ENCODE data around the gene NPTN. TPM values are rescaled to one million over a fixed set of nuclear protein-coding genes. Genes with fewer than 3 reads are reported as not detected.
A peak's percentile ranks its signal among the peaks of the same experiment; 100 is the strongest.

Gene NPTN
- total RNA-seq, 6 experiments from 2014 or later: 25.4 to 49.9 (median 35.4) TPM

DNA sequence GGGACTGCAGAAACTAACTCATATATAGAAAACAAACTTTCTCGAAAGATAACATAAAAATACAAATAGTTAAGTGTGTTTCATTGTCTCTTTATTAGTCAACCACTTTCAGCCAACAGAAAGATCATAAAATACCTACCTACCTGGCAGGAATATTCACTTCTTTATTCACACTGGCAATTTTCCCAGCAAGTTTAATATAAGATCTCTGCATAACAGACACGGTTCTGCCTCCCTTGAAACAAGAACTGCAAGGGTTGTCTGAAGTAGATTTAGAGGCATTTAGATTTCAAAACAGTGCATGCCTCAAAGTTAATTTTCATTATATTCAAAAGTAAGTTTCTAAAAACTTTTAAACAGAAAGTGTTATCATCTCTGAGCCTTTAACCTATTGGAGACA, 7.1 kb downstream of the NPTN start:
- DNase-seq: no peak
- Histone ChIP-seq H3K4me3 (no peak overlapping the region), H3K36me3 (no peaks in the 10 kb centered on the region), H3K27me3 (no peaks in the 10 kb centered on the region), H3K27ac (no peak overlapping the region), H3K9me3 (no peaks in the 10 kb centered on the region), H3K4me1 (peaks cover 0 to 44% (median 18%) of the 10 kb centered on the region in 4 donors)
- ATAC-seq: no peak
- TF ChIP-seq, protein P1, sequence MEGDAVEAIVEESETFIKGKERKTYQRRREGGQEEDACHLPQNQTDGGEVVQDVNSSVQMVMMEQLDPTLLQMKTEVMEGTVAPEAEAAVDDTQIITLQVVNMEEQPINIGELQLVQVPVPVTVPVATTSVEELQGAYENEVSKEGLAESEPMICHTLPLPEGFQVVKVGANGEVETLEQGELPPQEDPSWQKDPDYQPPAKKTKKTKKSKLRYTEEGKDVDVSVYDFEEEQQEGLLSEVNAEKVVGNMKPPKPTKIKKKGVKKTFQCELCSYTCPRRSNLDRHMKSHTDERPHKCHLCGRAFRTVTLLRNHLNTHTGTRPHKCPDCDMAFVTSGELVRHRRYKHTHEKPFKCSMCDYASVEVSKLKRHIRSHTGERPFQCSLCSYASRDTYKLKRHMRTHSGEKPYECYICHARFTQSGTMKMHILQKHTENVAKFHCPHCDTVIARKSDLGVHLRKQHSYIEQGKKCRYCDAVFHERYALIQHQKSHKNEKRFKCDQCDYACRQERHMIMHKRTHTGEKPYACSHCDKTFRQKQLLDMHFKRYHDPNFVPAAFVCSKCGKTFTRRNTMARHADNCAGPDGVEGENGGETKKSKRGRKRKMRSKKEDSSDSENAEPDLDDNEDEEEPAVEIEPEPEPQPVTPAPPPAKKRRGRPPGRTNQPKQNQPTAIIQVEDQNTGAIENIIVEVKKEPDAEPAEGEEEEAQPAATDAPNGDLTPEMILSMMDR (IDR thresholded peaks at IDR 0.05): no peak
- TF ChIP-seq POLR2A (IDR thresholded peaks at IDR 0.05): no peak
- intact Hi-C loops (cut with DNase I): no loop called here
- 55% methylated on average over 2 of the region's 2 CpGs for WGBS (ENCODE audit: insufficient coverage, low coverage, low lambda C conversion rate, missing lambda C conversion rate)

- WGBS (ENCODE audit: insufficient coverage, low coverage, low lambda C conversion rate, missing lambda C conversion rate): 33% methylated on average over 1 of the region's 1 CpG
- H3K36me3 ChIP-seq: no peaks in the 10 kb centered on the region
- H3K4me3 ChIP-seq: no peak overlapping the region
- no peaks in the 10 kb centered on the region for H3K27me3 ChIP-seq
- DNase-seq: no peak
- H3K9me3 ChIP-seq: no peaks in the 10 kb centered on the region
- intact Hi-C loops (cut with DNase I): no loop called here
- H3K27ac ChIP-seq: no peak overlapping the region
- no peak for ATAC-seq
- no peak for TF ChIP-seq POLR2A (IDR thresholded peaks at IDR 0.05)
- TF ChIP-seq, protein P1 (IDR thresholded peaks at IDR 0.05): no peak
- H3K4me1 ChIP-seq: peaks cover 0 to 35% (median 17%) of the 10 kb centered on the region in 4 donors
Observed at GRCh38 chr15:73624530-73624929, 8.7 kb downstream of the NPTN start.

DNA sequence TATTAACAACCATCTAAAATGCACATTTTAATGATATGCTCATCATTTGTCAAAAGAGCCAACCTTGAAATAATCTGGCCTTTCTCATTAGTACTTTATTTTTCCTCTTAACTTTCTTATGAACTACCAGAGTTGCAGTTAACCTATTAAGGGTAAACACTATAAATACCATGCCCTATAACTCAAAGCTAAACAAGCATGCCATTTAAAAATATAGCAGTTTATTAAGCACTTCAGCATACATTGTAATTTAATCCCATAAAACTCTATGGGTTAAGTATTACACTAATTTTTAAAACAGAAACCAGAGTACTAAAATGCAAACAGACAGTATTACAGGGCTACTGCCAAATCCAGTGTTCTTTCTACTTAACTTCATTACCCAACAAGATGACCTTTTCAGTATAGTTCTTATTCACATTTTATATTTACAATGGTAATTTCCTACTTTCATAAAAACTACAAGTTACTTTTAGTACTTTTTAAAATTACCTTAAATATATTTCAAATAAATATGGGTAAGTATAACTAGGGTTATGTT, 11.8 kb downstream of the NPTN start:
- DNase-seq (no peak), ATAC-seq (peak; percentile 34 to 75 (median 54))
- no peaks in the 10 kb centered on the region for H3K27me3 ChIP-seq
- H3K9me3 ChIP-seq: no peaks in the 10 kb centered on the region
- H3K4me1 ChIP-seq: peaks cover 0 to 27% (median 7%) of the 10 kb centered on the region in 4 donors
- no peak overlapping the region for H3K27ac ChIP-seq
- H3K4me3 ChIP-seq: no peak overlapping the region
- no peaks in the 10 kb centered on the region for H3K36me3 ChIP-seq
- intact Hi-C loops (cut with DNase I): no loop called here
- no peak for TF ChIP-seq POLR2A (IDR thresholded peaks at IDR 0.05)
- TF ChIP-seq, protein P1 (IDR thresholded peaks at IDR 0.05): no peak

DNA sequence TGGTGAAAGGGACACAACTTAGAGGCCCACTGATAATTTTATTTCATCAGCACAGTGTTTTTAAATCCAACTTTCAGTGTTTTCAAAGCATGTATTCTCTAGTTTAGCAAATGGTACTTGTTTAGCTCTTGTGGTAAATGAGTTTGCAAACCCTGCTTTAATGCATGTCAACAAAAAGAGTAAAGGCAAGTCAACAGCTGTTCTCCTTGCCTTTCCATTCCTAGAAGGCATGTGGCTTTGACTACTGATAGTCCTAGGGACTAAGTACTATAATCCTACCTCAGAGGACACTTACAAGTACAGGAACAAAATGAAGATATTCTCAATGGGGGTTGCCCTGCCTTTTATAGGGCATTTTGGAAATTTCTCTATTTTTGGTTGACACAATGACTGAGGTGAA, 13.1 kb downstream of the NPTN start:
- intact Hi-C loops (cut with DNase I): no loop called here
- ATAC-seq (no peak), DNase-seq (no peak)
- TF ChIP-seq, protein P1 (IDR thresholded peaks at IDR 0.05): no peak
- no peaks in the 10 kb centered on the region for H3K27me3 ChIP-seq
- no peak overlapping the region for H3K4me3 ChIP-seq
- H3K4me1 ChIP-seq: peaks cover 0 to 22% (median 7%) of the 10 kb centered on the region in 4 donors
- H3K36me3 ChIP-seq: no peaks in the 10 kb centered on the region
- H3K9me3 ChIP-seq: no peaks in the 10 kb centered on the region
- H3K27ac ChIP-seq: no peak overlapping the region

DNA sequence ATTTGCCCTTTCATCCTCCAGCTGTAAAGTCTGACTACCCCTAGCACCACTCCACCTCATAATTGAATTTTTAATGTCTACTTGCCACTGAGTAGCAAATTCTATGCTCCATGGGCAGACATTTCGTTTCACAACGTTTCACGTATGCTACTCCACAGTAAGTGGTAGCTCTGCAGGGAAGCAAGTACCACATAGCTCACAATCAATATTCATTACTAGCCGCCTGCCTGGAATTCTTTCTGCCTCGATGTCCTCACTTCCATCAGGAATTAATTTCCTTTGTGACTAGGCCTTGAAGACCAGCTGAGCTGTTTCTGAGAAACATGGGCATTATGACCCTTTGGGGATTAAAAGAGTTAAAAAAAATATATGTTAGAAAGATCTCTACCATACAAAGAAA, 15.3 kb downstream of the NPTN start:
- ATAC-seq (no peak), DNase-seq (no peak)
- H3K36me3 ChIP-seq: no peaks in the 10 kb centered on the region
- no peaks in the 10 kb centered on the region for H3K27me3 ChIP-seq
- H3K27ac ChIP-seq: no peak overlapping the region
- peaks cover 0 to 18% (median 7%) of the 10 kb centered on the region in 4 donors for H3K4me1 ChIP-seq
- intact Hi-C loops (cut with DNase I): no loop called here
- H3K4me3 ChIP-seq: no peak overlapping the region
- H3K9me3 ChIP-seq: no peaks in the 10 kb centered on the region
- WGBS (ENCODE audit: insufficient coverage, low coverage, low lambda C conversion rate, missing lambda C conversion rate): 82% methylated on average over 5 of the region's 5 CpGs
- no peak for TF ChIP-seq POLR2A (IDR thresholded peaks at IDR 0.05)
- TF ChIP-seq, protein P1 (IDR thresholded peaks at IDR 0.05): no peak
